GM19240 (cell line): ENCODE data around the gene EIF4B.
A peak's percentile ranks its signal among the peaks of the same experiment; 100 is the strongest.
"Not testable (repeated sequence)": the region's sequence is repeated elsewhere in the genome, so short reads cannot be mapped to it uniquely, and the experiment has no call there.

Experiments
- DNase-seq: peaks from one replicate; pipeline ENCODE4 v3.0.0; 2011; ENCODE audit warnings: low spot score; ENCODE audit not compliant: insufficient read length

Gene EIF4B

GRCh38 chr12:52993558-52993869 is 12.7 kb upstream of the EIF4B start:
- DNase-seq, result no peak

GRCh38 chr12:53004178-53004577 is 2.1 kb upstream of the EIF4B start:
- no peak for DNase-seq

- no peak for DNase-seq
Measured at GRCh38 chr12:53004582-53004981, 1.7 kb upstream of the EIF4B start.

GRCh38 chr12:53005215-53005985 is 856 bp upstream of the EIF4B start:
- DNase-seq, result no peak

DNA sequence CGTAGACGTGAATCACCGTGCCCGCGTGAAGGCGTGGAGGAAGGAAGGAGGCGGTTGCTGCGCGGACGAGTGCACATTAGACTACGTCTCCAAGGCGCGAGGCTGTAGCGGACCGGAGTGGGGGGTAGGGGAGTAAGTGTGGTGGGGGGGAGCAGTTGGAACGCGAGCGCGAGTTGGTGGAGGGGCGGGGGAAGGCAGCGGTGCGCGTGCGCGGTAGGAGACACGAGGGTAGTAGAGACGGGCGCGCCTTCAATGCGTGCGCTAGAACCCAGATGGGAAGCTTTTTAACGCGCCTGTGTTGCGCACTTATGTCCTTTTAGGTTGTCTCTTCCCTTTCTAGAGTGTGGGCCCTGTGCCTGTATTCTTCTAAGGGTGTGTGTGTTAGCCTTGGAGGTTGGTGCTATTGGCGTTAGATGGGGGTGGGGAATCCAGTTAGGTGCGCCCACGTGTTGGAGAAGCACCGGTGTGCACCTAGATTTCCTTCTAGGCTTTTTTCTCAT is 604 bp downstream of the EIF4B start:
- DNase-seq, result peak; percentile 39

DNA sequence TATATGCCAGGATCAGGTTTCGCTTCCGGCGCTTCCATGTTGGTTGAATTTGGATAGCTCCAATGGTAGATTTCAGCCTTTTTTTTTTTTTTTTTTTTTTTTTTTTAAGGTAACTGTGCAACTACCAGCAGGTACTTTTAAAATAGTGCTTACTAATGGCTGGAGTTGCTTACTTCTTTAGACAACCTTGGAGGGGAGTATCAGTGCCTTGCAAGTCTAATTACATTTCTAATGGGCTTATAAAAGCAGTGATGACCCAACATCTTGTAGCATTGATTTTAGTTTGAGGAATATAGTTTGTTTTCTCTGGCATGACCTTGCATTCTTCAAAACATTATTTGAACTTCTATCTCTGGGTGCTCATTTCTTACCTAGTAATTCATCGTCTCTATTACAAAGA is 1.1 kb downstream of the EIF4B start:
- DNase-seq, result no peak

GRCh38 chr12:53008760-53009159 is 2.5 kb downstream of the EIF4B start:
- not testable (repeated sequence) for DNase-seq

DNA sequence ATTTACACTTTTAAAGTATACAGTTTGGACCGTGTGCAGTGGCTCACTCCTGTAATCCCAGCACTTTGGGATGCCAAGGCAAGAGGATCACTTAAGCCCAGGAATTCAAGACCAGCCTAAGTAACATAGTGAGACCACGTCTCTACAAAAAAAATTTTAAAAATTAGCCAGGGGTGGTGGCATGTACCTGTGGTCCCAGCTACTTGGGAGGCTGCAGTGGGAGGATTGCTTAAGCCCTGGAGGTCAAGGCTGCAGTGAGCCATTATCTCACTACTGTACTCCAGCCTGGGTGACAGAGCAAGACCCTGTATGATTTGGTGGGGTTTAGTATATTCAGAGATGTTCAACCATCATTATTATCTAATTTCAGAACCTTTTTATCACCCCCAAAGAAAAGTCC is 4.7 kb downstream of the EIF4B start:
- no peak for DNase-seq

- no peak for DNase-seq
Measured at GRCh38 chr12:53011889-53012288, 5.6 kb downstream of the EIF4B start.

- no peak for DNase-seq
Measured at GRCh38 chr12:53012928-53013327, 6.7 kb downstream of the EIF4B start.

GRCh38 chr12:53014709-53015108 is 8.5 kb downstream of the EIF4B start:
- no peak for DNase-seq

GRCh38 chr12:53025250-53025649 is 19.0 kb downstream of the EIF4B start:
- DNase-seq, result no peak

GRCh38 chr12:53027014-53027413 is 20.8 kb downstream of the EIF4B start:
- DNase-seq, result not testable (repeated sequence)

DNA sequence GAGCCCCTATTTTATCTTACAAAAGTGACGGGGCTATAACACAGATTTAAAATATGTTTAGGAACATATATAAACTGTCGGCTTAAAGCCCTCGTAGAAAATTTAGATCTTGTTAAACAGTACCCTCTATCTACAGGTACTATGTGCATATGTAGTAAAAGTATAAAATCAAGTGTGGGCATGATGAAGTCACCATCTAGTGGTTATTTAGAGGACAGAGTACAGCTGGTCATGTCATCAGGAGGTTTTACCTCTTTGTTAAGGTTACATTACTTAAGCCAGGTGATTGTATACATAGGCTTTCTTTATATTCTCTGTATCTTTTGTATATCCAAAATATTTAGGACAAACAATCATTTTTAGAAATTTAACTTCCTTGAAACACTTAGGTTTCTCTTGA is 25.4 kb downstream of the EIF4B start:
- no peak for DNase-seq

- not testable (repeated sequence) for DNase-seq
Measured at GRCh38 chr12:53033832-53034231, 27.6 kb downstream of the EIF4B start.

DNA sequence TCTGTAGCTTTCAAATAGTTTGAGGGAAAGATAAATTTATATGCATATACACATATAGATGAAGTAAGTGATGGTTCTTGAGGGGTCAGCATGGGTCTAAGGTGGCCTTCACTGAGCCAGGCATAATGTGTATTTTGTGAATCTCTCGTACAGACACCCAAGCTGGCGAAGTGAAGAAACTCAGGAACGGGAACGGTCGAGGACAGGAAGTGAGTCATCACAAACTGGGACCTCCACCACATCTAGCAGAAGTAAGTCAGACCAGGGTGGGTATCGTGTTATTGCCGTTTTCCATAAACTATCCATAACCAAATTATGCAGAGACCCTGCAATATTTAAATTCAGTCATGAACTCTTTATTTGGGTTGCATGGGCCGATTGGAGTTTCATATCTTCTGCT is 28.2 kb downstream of the EIF4B start:
- DNase-seq, result no peak

DNA sequence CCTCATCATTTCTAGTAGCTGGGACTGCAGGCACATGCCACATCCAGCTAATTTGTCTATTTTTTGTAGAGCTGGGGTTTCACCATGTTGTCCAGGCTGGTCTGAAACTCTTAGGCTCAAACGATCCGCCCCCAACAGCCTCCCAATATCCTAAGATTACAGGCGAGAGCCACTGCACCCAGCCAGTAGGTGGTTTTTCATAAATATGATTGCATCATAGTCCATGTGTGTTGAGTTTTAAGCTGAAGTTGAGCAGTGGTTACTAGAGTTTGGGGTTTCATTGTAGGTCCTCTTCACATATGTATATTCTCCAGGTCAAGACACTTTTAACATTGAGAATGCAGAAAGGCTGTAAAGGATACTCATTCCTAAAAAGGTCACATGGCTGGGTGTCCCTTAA is 30.5 kb downstream of the EIF4B start:
- no peak for DNase-seq

- no peak for DNase-seq
Measured at GRCh38 chr12:53039851-53040250, 33.6 kb downstream of the EIF4B start.

DNA sequence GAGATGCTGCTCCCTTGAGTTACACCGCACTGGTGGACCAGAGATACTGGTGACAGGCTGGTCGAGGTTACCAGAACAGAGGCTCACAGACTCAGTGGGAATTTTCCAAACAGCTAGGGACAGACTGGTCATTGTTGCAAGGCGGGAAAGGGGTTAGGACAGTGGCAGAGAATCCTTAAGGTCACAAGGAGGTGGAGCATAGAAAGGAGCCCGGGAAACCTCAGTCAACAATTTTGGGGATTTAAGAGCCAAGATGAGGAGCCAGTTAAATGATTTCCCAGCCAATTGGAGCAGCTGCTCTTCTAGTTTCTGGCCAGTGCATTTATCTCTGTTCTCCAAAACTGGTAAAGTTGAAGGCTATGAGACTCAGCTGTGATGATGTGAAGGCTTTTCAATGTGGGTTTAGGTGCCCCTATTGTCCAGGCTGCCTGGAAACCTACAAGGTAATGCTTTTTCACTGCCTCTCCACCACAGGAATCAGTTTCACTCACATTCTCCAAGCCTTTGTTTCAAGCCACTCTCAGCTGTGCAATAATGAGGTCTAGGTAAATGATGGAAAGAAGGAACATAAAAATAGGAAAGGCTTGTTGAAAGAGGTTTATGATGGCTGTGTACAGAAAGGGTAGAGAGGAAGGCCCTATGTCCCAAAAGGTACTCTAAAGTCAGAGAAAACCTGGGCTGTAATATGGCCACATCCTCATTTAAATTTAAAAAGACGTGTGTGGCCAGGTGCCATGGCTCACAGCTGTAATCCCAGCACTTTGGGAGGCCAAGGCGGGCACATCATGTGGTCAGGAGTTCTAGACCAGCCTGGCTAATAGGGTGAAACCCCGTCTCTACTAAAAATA is 36.6 kb downstream of the EIF4B start:
- no peak for DNase-seq

DNA sequence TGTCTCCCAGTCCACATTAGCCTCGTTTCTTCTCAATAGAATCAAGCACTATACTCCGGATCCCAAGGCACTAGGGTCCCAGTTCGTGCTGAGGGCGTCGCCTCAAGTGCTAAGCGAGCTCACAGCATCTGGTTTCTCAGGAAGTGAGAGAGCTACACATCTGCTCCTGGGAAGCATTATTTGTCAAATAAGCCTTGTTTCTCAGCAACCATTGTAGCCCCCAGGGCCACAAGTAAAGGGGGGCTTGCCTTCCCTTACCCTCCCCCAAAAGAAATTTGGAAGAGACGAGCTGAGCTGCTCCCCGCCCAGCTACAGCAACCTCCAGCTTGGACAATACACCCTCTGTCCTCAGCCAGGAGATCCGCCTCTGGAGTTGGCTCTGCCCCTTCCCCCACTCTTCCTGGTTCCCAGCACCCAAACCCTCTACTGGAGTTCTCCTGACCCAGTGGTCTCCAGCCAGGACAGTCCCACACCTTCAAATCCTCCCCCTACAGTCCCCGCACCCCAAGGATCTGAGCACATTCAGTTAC is 37.9 kb downstream of the EIF4B start:
- no peak for DNase-seq

GRCh38 chr12:53044896-53045695 is 38.8 kb downstream of the EIF4B start:
- DNase-seq, result no peak

GRCh38 chr12:53045696-53046045 is 39.4 kb downstream of the EIF4B start:
- no peak for DNase-seq
